H1 (cell line): Measurements from ENCODE around the gene COASY. TPM values are rescaled to one million over a fixed set of nuclear protein-coding genes. Genes with fewer than 3 reads are reported as not detected.

Experiments
- KDM4A ChIP-seq: IDR thresholded peaks from one replicate; pipeline ENCODE4 v1.7.1; 2012; ENCODE audit warnings: low read depth, mild to moderate bottlenecking, moderate library complexity, low read length, inconsistent platforms; ENCODE audit not compliant: severe bottlenecking
- PHF8 ChIP-seq: fragments of 200-600 bp; sonication (generic); conservative IDR thresholded peaks from 2 replicates; pipeline ENCODE4 v1.7.1; 2012; ENCODE audit warnings: low read depth, mild to moderate bottlenecking, inconsistent platforms, low read length, moderate library complexity
- SIN3A ChIP-seq, 2 experiments: IDR thresholded peaks in 1 of 2; conservative IDR thresholded peaks in 1 of 2; 2 replicates each; pipeline ENCODE4 v1.6.1; 2011 to 2012; ENCODE audit warnings: low read length in 2 of 2, improper control_type of control experiment in 1 of 2, low read depth in 1 of 2, mild to moderate bottlenecking in 1 of 2
- SIX5 ChIP-seq: IDR thresholded peaks from 2 replicates; pipeline ENCODE4 v1.6.1; 2011; ENCODE audit warnings: mild to moderate bottlenecking, low read depth, low read length
- polyA plus RNA-seq, 7 experiments: library from polyadenylated mRNA; depleted of rRNA in 3 of 7; stranded (reverse) in 5 of 7; unstranded in 2 of 7; fragments of >200 nt in 5 of 7; fragments of 200-250 nt in 2 of 7; gene quantifications; 1 replicate in 5 of 7; 2 replicates in 1 of 7; 4 replicates in 1 of 7; pipeline versions ENCODE4 v1.2.1 to v1.2.3, GENCODE V29; 2011 to 2013; ENCODE audit warnings: missing spikeins in 2 of 7, mixed read lengths in 2 of 7
- total RNA-seq: library from RNA; stranded (reverse); fragmentation: NEBNext Ultra II Directional; extraction: Animal tissue kit (Norgen Biotek cat#: 25700); gene quantifications from 2 replicates; pipeline ENCODE4 v1.2.1, GENCODE V29; 2021
- TF ChIP-seq, protein P1 (sequence below): fragments of 300-600 bp; sonication (generic); IDR thresholded peaks from 2 replicates; pipeline ENCODE4 v1.7.1; 2012; ENCODE audit warnings: low read length, moderate library complexity, mild to moderate bottlenecking, inconsistent platforms; ENCODE audit not compliant: insufficient replicate concordance

Gene COASY
- total and polyA plus RNA-seq, 2 of the 8 experiments (the other 6 are each of a cell fraction or from before 2014, with no cell fraction given), result 64.5 to 100 TPM

DNA sequence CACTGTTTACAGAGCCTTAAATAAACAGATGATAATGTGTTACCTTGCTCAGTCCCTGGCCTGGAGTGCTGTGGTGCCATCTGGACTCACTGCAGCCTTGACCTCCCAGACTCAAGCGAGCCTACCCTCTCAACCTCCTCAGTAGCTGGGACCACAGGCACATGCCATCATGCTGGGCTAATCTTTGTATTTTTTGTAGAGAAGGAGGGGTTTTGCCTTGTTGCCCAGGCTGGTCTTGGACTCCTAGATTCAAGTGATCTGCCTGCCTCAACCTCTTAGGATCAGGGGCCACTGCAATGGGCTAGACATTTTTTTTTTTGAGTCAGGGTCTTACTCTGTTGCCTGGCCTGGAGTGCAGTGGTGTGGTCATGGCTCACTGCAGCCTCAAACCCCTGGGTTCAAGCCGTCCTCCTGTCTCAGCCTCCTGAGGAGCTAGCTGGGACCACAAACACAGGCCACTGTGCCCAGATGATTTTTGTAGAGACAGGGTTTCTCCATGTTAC is 30.9 kb upstream of the COASY start (continued):
- TF ChIP-seq PHF8 (no peak), SIN3A (conservative IDR thresholded peaks at IDR 0.05 in 1 of 2, IDR thresholded peaks at IDR 0.05 in 1 of 2; ENCODE audit: low read depth in 1 of 2, low read length in 2 of 2) (no peak), KDM4A (no peak), SIX5 (no peak)
- TF ChIP-seq, protein P1, sequence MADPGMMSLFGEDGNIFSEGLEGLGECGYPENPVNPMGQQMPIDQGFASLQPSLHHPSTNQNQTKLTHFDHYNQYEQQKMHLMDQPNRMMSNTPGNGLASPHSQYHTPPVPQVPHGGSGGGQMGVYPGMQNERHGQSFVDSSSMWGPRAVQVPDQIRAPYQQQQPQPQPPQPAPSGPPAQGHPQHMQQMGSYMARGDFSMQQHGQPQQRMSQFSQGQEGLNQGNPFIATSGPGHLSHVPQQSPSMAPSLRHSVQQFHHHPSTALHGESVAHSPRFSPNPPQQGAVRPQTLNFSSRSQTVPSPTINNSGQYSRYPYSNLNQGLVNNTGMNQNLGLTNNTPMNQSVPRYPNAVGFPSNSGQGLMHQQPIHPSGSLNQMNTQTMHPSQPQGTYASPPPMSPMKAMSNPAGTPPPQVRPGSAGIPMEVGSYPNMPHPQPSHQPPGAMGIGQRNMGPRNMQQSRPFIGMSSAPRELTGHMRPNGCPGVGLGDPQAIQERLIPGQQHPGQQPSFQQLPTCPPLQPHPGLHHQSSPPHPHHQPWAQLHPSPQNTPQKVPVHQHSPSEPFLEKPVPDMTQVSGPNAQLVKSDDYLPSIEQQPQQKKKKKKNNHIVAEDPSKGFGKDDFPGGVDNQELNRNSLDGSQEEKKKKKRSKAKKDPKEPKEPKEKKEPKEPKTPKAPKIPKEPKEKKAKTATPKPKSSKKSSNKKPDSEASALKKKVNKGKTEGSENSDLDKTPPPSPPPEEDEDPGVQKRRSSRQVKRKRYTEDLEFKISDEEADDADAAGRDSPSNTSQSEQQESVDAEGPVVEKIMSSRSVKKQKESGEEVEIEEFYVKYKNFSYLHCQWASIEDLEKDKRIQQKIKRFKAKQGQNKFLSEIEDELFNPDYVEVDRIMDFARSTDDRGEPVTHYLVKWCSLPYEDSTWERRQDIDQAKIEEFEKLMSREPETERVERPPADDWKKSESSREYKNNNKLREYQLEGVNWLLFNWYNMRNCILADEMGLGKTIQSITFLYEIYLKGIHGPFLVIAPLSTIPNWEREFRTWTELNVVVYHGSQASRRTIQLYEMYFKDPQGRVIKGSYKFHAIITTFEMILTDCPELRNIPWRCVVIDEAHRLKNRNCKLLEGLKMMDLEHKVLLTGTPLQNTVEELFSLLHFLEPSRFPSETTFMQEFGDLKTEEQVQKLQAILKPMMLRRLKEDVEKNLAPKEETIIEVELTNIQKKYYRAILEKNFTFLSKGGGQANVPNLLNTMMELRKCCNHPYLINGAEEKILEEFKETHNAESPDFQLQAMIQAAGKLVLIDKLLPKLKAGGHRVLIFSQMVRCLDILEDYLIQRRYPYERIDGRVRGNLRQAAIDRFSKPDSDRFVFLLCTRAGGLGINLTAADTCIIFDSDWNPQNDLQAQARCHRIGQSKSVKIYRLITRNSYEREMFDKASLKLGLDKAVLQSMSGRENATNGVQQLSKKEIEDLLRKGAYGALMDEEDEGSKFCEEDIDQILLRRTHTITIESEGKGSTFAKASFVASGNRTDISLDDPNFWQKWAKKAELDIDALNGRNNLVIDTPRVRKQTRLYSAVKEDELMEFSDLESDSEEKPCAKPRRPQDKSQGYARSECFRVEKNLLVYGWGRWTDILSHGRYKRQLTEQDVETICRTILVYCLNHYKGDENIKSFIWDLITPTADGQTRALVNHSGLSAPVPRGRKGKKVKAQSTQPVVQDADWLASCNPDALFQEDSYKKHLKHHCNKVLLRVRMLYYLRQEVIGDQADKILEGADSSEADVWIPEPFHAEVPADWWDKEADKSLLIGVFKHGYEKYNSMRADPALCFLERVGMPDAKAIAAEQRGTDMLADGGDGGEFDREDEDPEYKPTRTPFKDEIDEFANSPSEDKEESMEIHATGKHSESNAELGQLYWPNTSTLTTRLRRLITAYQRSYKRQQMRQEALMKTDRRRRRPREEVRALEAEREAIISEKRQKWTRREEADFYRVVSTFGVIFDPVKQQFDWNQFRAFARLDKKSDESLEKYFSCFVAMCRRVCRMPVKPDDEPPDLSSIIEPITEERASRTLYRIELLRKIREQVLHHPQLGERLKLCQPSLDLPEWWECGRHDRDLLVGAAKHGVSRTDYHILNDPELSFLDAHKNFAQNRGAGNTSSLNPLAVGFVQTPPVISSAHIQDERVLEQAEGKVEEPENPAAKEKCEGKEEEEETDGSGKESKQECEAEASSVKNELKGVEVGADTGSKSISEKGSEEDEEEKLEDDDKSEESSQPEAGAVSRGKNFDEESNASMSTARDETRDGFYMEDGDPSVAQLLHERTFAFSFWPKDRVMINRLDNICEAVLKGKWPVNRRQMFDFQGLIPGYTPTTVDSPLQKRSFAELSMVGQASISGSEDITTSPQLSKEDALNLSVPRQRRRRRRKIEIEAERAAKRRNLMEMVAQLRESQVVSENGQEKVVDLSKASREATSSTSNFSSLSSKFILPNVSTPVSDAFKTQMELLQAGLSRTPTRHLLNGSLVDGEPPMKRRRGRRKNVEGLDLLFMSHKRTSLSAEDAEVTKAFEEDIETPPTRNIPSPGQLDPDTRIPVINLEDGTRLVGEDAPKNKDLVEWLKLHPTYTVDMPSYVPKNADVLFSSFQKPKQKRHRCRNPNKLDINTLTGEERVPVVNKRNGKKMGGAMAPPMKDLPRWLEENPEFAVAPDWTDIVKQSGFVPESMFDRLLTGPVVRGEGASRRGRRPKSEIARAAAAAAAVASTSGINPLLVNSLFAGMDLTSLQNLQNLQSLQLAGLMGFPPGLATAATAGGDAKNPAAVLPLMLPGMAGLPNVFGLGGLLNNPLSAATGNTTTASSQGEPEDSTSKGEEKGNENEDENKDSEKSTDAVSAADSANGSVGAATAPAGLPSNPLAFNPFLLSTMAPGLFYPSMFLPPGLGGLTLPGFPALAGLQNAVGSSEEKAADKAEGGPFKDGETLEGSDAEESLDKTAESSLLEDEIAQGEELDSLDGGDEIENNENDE, result no peak
